Measurements from ENCODE around the gene YTHDC2.

The YTHDC2 gene

DNA sequence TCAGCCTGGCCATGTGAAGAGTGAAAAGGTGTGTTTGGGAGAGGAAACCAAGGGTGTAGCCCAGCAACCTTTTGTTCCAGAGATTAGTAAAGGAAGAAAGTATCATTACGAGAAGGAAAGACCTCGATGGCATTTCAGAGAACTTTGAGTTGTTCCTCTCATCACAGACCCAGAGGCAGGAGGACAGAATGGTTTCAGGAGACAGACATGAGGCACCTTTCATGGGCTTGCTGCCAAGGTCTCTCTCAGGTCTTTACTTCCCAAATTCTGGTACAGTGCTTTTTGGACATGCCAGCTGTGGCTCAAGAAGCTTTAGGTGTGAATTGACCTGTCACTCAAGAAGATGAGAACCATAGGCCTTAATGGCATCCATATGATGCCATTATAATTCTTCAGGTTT is 22.5 kb upstream of the YTHDC2 start:
- H3K27ac ChIP-seq (ENCODE audit: insufficient read depth, low read length, poor library complexity, severe bottlenecking) = no peak overlapping the region
- no peaks in the 10 kb centered on the region for H3K36me3 ChIP-seq (ENCODE audit: control insufficient read depth, insufficient read depth, low read length)
- no peak overlapping the region for H3K4me3 ChIP-seq (ENCODE audit: insufficient read depth, low read depth, low read length, poor library complexity, severe bottlenecking)
- DNase-seq = no peak
- H3K9me3 ChIP-seq (ENCODE audit: control insufficient read depth, low read length) = peaks cover 5% of the 10 kb centered on the region
- H3K4me1 ChIP-seq (ENCODE audit: control insufficient read depth, insufficient read depth, low read length, poor library complexity, severe bottlenecking) = peaks cover 22% of the 10 kb centered on the region
- peaks cover 17% of the 10 kb centered on the region for H3K27me3 ChIP-seq (replicated peaks; ENCODE audit: control insufficient read depth, insufficient read depth, low read length, poor library complexity, severe bottlenecking)

DNA sequence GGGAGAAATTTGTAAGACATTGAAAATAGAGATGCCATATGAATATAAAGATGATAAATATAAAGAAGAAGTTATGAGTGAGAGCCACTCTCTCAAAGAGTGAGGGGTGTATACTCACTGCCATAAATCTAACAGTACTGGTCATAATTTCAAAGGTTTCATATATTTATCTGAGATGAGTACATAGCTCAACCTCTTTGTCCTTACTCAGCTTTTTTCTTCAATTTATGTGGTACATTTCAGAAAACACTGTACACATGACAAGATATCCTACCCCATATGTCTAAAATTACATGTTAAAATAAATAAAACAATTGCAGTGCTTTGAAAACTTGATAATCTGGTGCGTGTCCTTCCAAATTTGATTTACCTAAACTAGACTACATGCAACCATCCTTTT is 20.0 kb upstream of the YTHDC2 start:
- Histone ChIP-seq H3K9me3 (ENCODE audit: control insufficient read depth, low read length) (peaks cover 5% of the 10 kb centered on the region), H3K27ac (ENCODE audit: insufficient read depth, low read length, poor library complexity, severe bottlenecking) (no peak overlapping the region), H3K27me3 (replicated peaks; ENCODE audit: control insufficient read depth, insufficient read depth, low read length, poor library complexity, severe bottlenecking) (peaks cover 7% of the 10 kb centered on the region), H3K4me3 (ENCODE audit: insufficient read depth, low read depth, low read length, poor library complexity, severe bottlenecking) (no peak overlapping the region), H3K36me3 (ENCODE audit: control insufficient read depth, insufficient read depth, low read length) (no peaks in the 10 kb centered on the region), H3K4me1 (ENCODE audit: control insufficient read depth, insufficient read depth, low read length, poor library complexity, severe bottlenecking) (peaks cover 9% of the 10 kb centered on the region)
- no peak for DNase-seq

DNA sequence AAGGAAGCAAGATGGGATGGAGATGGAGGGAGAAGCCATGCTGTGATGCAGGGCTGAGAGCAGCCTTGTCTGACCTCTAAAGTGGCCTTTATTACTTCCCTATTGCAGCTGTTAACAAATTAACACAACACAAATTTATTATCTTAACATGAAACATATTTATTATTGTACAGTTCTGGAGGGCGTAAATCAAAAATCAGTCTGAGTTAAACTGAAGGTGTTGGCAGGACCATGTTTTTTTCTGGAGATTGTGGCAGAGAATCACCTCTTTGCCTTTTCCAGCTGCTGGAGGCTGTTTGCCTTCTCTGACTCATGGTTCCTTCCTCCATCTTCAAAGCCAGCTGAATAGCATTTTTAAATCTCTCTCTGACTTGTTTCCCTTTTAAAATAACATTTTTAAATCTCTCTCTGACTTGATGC is 18.1 kb upstream of the YTHDC2 start:
- H3K27ac ChIP-seq (ENCODE audit: insufficient read depth, low read length, poor library complexity, severe bottlenecking) = no peak overlapping the region
- no peak for DNase-seq
- H3K9me3 ChIP-seq (ENCODE audit: control insufficient read depth, low read length) = no peaks in the 10 kb centered on the region
- H3K27me3 ChIP-seq (replicated peaks; ENCODE audit: control insufficient read depth, insufficient read depth, low read length, poor library complexity, severe bottlenecking) = peaks cover under 1% of the 10 kb centered on the region
- no peak overlapping the region for H3K4me3 ChIP-seq (ENCODE audit: insufficient read depth, low read depth, low read length, poor library complexity, severe bottlenecking)
- no peaks in the 10 kb centered on the region for H3K4me1 ChIP-seq (ENCODE audit: control insufficient read depth, insufficient read depth, low read length, poor library complexity, severe bottlenecking)
- no peaks in the 10 kb centered on the region for H3K36me3 ChIP-seq (ENCODE audit: control insufficient read depth, insufficient read depth, low read length)

DNA sequence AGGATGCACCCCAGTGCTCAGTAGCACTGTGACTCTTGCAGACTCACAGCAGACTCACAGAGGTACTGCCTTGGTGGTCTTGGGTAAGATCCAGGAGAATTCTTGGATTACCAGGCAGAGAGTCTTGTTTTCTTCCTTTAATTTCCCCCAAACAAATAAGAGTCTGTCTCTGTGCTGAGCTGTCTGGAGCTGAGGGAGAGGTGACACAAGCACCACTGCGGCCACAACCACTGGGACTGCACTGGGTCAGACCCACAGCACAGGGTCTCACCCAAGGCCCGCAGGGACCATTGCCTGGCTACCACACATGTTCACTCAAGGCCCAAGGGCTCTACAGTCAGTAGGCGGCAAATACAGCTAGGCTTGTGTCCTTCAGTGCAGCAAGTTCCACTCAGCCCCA is 11.4 kb upstream of the YTHDC2 start:
- H3K4me3 ChIP-seq (ENCODE audit: insufficient read depth, low read depth, low read length, poor library complexity, severe bottlenecking) = no peak overlapping the region
- no peak overlapping the region for H3K27ac ChIP-seq (ENCODE audit: insufficient read depth, low read length, poor library complexity, severe bottlenecking)
- no peaks in the 10 kb centered on the region for H3K9me3 ChIP-seq (ENCODE audit: control insufficient read depth, low read length)
- H3K27me3 ChIP-seq (replicated peaks; ENCODE audit: control insufficient read depth, insufficient read depth, low read length, poor library complexity, severe bottlenecking) = no peaks in the 10 kb centered on the region
- no peaks in the 10 kb centered on the region for H3K4me1 ChIP-seq (ENCODE audit: control insufficient read depth, insufficient read depth, low read length, poor library complexity, severe bottlenecking)
- no peaks in the 10 kb centered on the region for H3K36me3 ChIP-seq (ENCODE audit: control insufficient read depth, insufficient read depth, low read length)
- DNase-seq = no peak

DNA sequence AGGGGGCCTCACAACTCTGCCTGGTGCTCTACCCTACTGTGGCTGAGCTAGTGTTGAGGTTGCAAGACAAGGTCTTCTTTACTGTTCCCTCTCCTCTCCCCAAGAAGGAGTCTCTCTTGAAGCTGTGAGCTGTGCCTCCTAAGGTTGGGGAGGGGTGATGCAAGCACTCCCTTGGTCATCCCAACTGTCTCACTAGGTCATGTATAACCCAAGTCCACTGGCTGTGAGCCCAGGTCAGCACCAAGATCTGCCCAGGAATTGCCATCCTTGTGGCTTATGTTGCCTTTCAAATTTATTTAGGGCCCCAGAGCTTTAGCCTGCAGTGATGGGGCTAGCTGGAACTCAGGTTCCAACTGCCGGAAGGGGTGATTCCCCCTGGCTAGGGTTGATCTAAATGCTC is 10.3 kb upstream of the YTHDC2 start:
- no peaks in the 10 kb centered on the region for H3K27me3 ChIP-seq (replicated peaks; ENCODE audit: control insufficient read depth, insufficient read depth, low read length, poor library complexity, severe bottlenecking)
- DNase-seq = no peak
- no peaks in the 10 kb centered on the region for H3K4me1 ChIP-seq (ENCODE audit: control insufficient read depth, insufficient read depth, low read length, poor library complexity, severe bottlenecking)
- no peak overlapping the region for H3K4me3 ChIP-seq (ENCODE audit: insufficient read depth, low read depth, low read length, poor library complexity, severe bottlenecking)
- no peak overlapping the region for H3K27ac ChIP-seq (ENCODE audit: insufficient read depth, low read length, poor library complexity, severe bottlenecking)
- no peaks in the 10 kb centered on the region for H3K36me3 ChIP-seq (ENCODE audit: control insufficient read depth, insufficient read depth, low read length)
- no peaks in the 10 kb centered on the region for H3K9me3 ChIP-seq (ENCODE audit: control insufficient read depth, low read length)

DNA sequence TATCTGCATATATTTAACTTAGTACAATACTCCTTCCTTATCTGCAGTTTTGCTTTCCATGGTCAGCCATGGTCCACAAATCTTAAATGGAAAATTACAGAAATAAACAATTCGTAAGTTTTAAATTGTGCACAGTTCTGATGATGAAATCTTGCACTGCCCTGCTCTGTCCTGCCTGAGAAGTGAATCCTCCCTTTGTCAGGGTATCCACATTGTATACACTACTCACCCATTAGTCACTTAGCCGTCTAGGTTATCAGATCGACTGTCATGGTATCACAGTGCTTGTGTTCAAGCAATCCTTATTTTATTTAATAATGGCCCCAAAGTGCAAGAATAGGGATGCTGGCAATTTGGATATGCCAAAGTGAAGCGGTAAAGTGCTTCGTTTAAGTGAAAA is 8.3 kb upstream of the YTHDC2 start:
- DNase-seq = no peak
- H3K27me3 ChIP-seq (replicated peaks; ENCODE audit: control insufficient read depth, insufficient read depth, low read length, poor library complexity, severe bottlenecking) = no peaks in the 10 kb centered on the region
- no peak overlapping the region for H3K4me3 ChIP-seq (ENCODE audit: insufficient read depth, low read depth, low read length, poor library complexity, severe bottlenecking)
- H3K9me3 ChIP-seq (ENCODE audit: control insufficient read depth, low read length) = no peaks in the 10 kb centered on the region
- no peaks in the 10 kb centered on the region for H3K4me1 ChIP-seq (ENCODE audit: control insufficient read depth, insufficient read depth, low read length, poor library complexity, severe bottlenecking)
- no peak overlapping the region for H3K27ac ChIP-seq (ENCODE audit: insufficient read depth, low read length, poor library complexity, severe bottlenecking)
- H3K36me3 ChIP-seq (ENCODE audit: control insufficient read depth, insufficient read depth, low read length) = no peaks in the 10 kb centered on the region

DNA sequence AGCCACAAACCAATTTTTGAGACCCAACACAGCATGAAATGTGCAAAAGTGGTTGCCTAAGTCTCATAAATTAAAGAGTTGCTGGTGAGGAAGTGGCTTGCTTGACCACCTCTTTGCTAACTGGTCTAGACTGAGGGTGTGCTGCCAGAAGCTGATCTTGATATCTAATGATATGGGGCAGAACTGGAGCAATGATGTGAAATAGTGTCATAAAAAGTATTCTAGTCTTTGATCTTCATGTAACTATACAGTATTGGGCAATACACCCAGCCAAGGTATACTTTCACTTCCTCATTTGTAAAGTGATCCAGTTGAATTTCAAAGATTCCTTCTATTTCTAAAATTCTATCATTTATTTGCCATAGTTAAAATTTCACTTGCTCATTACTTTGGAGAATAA is 5.9 kb upstream of the YTHDC2 start:
- H3K36me3 ChIP-seq (ENCODE audit: control insufficient read depth, insufficient read depth, low read length) = no peaks in the 10 kb centered on the region
- H3K27me3 ChIP-seq (replicated peaks; ENCODE audit: control insufficient read depth, insufficient read depth, low read length, poor library complexity, severe bottlenecking) = no peaks in the 10 kb centered on the region
- no peak for DNase-seq
- no peak overlapping the region for H3K4me3 ChIP-seq (ENCODE audit: insufficient read depth, low read depth, low read length, poor library complexity, severe bottlenecking)
- no peaks in the 10 kb centered on the region for H3K9me3 ChIP-seq (ENCODE audit: control insufficient read depth, low read length)
- no peaks in the 10 kb centered on the region for H3K4me1 ChIP-seq (ENCODE audit: control insufficient read depth, insufficient read depth, low read length, poor library complexity, severe bottlenecking)
- no peak overlapping the region for H3K27ac ChIP-seq (ENCODE audit: insufficient read depth, low read length, poor library complexity, severe bottlenecking)

DNA sequence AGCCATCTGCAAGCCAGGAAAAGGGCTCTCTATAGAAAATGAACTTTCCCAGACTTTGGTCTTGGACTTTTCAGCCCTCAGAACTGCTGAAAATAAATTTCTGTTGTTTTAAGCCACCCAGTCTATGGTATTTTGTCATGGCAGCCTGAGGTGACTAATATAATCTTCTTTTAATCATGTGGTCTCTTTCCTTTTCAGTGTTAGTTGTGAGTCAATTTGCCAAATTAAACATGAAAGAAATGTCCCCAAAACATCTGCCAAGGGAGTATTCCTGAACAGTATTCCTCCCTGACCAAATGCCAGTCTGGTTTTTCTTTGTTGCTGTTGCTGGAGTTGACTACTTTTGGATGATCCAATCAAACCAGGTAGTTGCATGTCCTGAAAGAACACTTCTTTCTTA is 4.7 kb upstream of the YTHDC2 start:
- H3K4me1 ChIP-seq (ENCODE audit: control insufficient read depth, insufficient read depth, low read length, poor library complexity, severe bottlenecking) = no peaks in the 10 kb centered on the region
- no peaks in the 10 kb centered on the region for H3K36me3 ChIP-seq (ENCODE audit: control insufficient read depth, insufficient read depth, low read length)
- no peak for DNase-seq
- no peak overlapping the region for H3K4me3 ChIP-seq (ENCODE audit: insufficient read depth, low read depth, low read length, poor library complexity, severe bottlenecking)
- no peaks in the 10 kb centered on the region for H3K9me3 ChIP-seq (ENCODE audit: control insufficient read depth, low read length)
- H3K27me3 ChIP-seq (replicated peaks; ENCODE audit: control insufficient read depth, insufficient read depth, low read length, poor library complexity, severe bottlenecking) = no peaks in the 10 kb centered on the region
- no peak overlapping the region for H3K27ac ChIP-seq (ENCODE audit: insufficient read depth, low read length, poor library complexity, severe bottlenecking)

DNA sequence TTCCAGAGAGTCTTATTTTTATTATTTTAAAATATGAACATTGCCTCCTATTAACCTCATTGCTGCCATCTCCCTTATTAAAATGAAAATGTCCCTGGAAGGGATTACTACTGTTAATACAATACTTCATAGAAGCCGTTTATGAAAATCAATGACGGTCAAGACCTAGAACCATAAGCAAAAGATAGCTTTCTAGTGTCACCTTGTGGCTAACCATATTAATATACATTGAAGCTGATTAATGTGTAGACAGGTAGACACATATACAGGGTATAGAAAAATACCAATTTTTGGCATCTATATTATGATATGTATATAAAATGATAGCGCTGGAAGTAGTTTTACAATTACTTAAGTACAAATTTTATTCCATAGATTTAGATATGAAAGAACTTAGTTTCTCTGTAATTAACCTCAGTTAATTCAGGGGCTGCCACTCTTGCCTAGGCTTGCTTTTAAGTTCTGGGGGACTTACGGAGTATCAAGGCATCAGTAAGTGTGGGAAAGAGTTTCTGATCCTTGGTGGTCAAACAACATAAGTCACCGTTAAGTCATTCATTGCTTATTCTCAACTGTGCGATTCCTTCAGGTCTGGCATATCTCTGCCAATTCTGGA is 2.5 kb upstream of the YTHDC2 start:
- no peaks in the 10 kb centered on the region for H3K9me3 ChIP-seq (ENCODE audit: control insufficient read depth, low read length)
- H3K4me1 ChIP-seq (ENCODE audit: control insufficient read depth, insufficient read depth, low read length, poor library complexity, severe bottlenecking) = peaks cover 10% of the 10 kb centered on the region
- DNase-seq = no peak
- no peak overlapping the region for H3K4me3 ChIP-seq (ENCODE audit: insufficient read depth, low read depth, low read length, poor library complexity, severe bottlenecking)
- H3K27ac ChIP-seq (ENCODE audit: insufficient read depth, low read length, poor library complexity, severe bottlenecking) = no peak overlapping the region
- no peaks in the 10 kb centered on the region for H3K27me3 ChIP-seq (replicated peaks; ENCODE audit: control insufficient read depth, insufficient read depth, low read length, poor library complexity, severe bottlenecking)
- H3K36me3 ChIP-seq (ENCODE audit: control insufficient read depth, insufficient read depth, low read length) = no peaks in the 10 kb centered on the region

DNA sequence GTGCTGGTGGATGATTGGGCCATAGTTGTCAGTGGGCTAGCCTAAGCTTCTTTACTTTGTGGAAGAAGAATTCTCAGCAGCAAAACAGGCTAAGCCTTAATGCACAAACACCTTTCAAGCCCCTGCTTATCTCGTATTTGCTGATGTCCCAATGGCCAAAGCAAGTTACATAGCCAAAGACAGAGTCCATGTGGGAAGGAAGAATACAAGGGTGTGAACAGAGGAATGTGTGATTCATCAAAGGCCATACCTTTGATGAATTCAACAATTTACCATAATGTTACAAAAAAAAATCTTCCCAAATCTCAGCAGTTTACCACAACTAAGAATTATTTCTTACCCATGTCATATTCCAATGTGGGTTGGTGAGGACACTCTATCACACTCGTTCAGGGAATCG is 1.2 kb upstream of the YTHDC2 start:
- H3K4me3 ChIP-seq (ENCODE audit: insufficient read depth, low read depth, low read length, poor library complexity, severe bottlenecking) = no peak overlapping the region
- H3K36me3 ChIP-seq (ENCODE audit: control insufficient read depth, insufficient read depth, low read length) = no peaks in the 10 kb centered on the region
- no peaks in the 10 kb centered on the region for H3K9me3 ChIP-seq (ENCODE audit: control insufficient read depth, low read length)
- no peak for DNase-seq
- H3K27me3 ChIP-seq (replicated peaks; ENCODE audit: control insufficient read depth, insufficient read depth, low read length, poor library complexity, severe bottlenecking) = no peaks in the 10 kb centered on the region
- H3K27ac ChIP-seq (ENCODE audit: insufficient read depth, low read length, poor library complexity, severe bottlenecking) = no peak overlapping the region
- peaks cover 10% of the 10 kb centered on the region for H3K4me1 ChIP-seq (ENCODE audit: control insufficient read depth, insufficient read depth, low read length, poor library complexity, severe bottlenecking)

DNA sequence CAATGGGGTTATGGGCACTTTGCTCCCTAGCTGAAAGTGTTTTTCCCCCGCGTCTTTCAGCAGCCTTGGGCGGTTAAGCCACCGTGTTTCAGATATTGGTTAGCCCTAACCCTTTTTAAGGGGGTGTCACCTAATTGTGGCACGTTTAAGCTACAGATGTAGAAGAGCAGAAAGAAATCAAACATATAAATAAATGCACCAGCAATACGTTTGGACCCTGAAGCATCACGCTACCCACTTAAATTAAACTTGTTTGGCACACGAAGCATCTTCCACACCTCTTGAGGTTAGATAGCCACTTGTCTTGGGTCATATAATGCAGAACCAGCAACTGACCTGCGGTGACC is 768 bp downstream of the YTHDC2 start:
- no peak for DNase-seq
- H3K4me1 ChIP-seq (ENCODE audit: control insufficient read depth, insufficient read depth, low read length, poor library complexity, severe bottlenecking) = peaks cover 10% of the 10 kb centered on the region
- no peaks in the 10 kb centered on the region for H3K27me3 ChIP-seq (replicated peaks; ENCODE audit: control insufficient read depth, insufficient read depth, low read length, poor library complexity, severe bottlenecking)

More for the DNA sequence above, 768 bp downstream of the YTHDC2 start:
- Histone ChIP-seq H3K27ac (ENCODE audit: insufficient read depth, low read length, poor library complexity, severe bottlenecking) (peak overlapping the region; percentile 80), H3K4me3 (ENCODE audit: insufficient read depth, low read depth, low read length, poor library complexity, severe bottlenecking) (peak overlapping the region; percentile 79), H3K9me3 (ENCODE audit: control insufficient read depth, low read length) (no peaks in the 10 kb centered on the region), H3K36me3 (ENCODE audit: control insufficient read depth, insufficient read depth, low read length) (no peaks in the 10 kb centered on the region)

Data from effector memory CD4-positive, alpha-beta T cell (primary cell).